ENCODE data around the gene ARPC2.
"Not testable (repeated sequence)": the region's sequence is repeated elsewhere in the genome, so short reads cannot be mapped to it uniquely, and the experiment has no call there.

ARPC2 gene

DNA sequence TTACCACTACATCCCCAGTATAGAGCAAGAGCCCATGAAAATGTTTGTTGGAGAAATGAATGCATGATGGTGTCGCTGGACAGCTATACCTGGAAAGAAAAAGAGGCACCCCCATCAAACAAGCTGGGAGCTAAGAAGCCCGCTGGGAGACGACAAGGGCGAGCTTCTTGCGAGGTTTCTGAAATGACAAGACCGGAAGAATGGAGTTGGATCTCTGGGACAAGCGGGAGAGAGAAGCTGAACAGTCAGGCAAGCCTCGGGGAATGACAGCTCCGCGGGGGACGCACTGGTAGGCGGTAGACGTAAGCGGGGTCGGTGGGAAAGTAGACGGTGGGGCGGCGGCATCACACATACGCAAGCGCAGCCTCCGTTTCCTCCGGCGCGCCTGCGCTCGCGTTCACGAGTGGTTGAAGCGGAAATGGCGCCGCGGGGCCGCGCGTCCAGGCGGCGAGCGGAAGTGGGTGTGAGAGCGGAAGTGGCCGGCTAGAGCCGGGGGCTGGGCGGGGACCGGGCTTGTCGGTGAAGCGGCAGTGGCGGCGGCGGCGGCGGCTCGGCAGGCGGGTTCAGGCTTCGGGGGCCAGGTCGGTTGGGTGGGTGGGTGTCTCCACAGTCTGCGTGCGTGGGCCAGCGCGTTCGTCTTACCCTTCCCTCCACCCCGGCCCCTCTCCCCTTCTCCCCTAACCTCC, at the start of gene ARPC2:
TSS of gene ARPC2 (plus strand) at position 516 of the 686 bp plus-strand sequence. CDS start 282 bp downstream, outside the sequence.
- CTCF ChIA-PET = interaction anchor here (0.5 to 2.5 kb wide), 4 partner anchors 28 to 91 kb away, joined by 3 to 8 read pairs (median 4); no protein-coding TSS in a partner anchor
- H3K36me3 Mint-ChIP-seq = peaks cover 41% of the 10 kb centered on the region
- H3K27ac Mint-ChIP-seq = peak within 1 kb of the TSS; percentile 90

DNA sequence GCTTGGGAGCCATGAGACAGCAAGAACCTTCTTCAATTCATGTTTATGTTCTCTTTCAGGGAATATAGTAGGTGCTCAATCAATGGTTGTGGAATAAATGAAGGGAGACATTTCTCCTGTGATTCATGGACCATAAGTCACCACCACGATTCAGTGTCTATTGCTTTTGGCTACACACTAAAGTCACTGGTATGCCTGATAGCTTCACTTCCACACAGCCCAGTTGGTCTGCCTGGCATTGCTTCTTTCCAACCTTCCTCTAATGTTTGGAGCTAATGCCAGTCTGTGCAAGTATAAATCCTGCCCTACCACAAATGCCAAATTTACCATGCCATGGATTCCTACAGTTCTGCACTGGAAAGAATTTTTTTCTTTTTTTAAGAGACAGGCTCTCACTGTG, 49.0 kb upstream of the ARPC2 start:
- DNase-seq = no peak
- Mint-ChIP-seq H3K9me3 (no peaks in the 10 kb centered on the region), H3K4me1 (peaks cover 42% of the 10 kb centered on the region), H3K4me3 (no peak overlapping the region), H3K27me3 (peaks cover 69% of the 10 kb centered on the region), H3K27ac (no peak overlapping the region), H3K36me3 (no peaks in the 10 kb centered on the region)
- CTCF ChIA-PET = interaction anchor here (0.8 to 2.4 kb wide), 10 partner anchors 8 to 107 kb away, joined by 3 to 11 read pairs (median 5); partner anchors contain the start of genes AAMP and PNKD

More for the DNA sequence above, at the start of gene ARPC2:
- DNase-seq = peak; percentile 95
- H3K4me3 Mint-ChIP-seq = peak within 1 kb of the TSS; percentile 99
- no peaks in the 10 kb centered on the region for H3K9me3 Mint-ChIP-seq
- H3K4me1 Mint-ChIP-seq = peaks cover 40% of the 10 kb centered on the region
- H3K27me3 Mint-ChIP-seq = peaks cover 10% of the 10 kb centered on the region

DNA sequence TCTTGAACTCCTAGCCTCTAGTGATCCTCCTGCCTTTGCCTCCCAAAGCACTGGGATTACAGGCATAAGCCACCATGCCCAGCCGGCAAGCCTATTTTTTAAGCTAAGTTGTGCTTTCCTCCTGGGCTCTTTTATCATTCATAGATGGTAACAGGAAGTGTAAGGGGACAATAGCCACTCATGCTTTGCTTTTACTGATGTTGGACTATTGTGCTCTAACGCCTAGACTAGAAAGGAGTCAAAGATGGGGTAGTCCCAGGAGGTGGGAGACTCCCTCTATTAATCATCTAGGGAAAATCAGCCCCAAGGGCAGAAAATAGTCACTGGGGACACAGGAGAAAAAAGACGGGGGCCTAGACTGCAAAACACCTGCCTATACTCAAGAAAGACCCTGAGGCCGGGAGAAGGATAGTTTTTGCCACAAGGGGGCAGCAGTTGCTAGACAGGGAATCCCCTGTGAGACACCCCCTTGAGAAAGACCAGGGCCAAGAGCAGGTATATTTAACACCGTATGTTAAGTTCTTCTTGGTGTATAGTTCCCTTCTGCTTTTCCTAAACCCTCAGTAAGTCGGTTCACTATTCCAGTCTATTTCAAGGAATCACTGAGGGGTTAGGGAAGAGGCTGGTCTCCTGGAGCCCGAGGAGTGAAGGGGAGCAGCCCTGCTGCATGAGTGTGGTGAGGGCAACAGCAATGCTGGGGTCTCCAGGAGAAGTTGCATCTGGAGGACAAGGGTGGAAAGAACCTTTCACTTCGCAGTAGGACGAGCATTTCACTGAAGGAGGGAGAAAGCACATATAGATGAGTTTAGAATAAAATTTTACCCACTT, 48.1 kb upstream of the ARPC2 start:
- CTCF ChIA-PET = interaction anchor here (0.8 to 2.4 kb wide), 12 partner anchors 9 to 106 kb away, joined by 3 to 11 read pairs (median 4); partner anchors contain the start of genes AAMP and PNKD

DNA sequence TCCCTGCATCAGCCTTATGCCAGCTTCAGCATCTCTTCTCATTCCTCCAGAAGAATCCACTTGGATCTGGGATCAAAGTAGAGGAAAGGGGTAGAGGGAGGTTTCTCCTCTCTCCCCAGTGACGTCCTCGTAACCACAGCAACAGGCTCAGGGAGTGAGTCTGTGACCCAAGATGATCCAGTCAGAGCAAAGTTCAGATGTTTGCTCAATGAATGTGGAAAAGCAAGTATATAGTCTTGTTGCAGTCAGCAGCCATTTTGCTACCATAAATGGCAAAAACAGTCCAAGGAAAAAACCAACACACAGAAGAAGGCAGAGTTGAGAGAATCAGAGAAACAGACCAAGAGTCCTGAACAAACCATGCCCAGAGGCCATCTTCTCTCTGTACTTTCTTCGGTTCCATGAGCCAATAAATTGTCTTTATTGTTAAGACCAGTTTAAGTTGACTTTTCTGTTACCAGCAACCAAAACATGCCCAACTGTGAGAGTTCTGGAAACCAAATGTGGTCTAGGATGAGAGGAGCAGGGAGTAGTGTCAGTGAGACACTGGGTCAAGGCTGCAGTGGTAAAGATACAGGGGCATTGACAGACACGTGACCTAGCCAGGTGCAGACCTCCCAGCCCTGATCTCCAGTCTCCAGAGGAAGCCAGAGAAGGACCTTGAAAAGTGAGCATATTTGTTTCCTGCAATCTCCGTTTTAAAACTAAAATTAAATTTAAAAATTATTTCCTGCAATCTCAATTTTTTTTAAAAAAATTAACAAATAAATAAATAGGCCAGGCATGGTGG, 47.0 kb upstream of the ARPC2 start:
- CTCF ChIA-PET = interaction anchor here (0.8 to 1.6 kb wide), 5 partner anchors 11 to 102 kb away, joined by 3 to 5 read pairs (median 3); no protein-coding TSS in a partner anchor
- DNase-seq = no peak
- Mint-ChIP-seq H3K4me1 (peaks cover 42% of the 10 kb centered on the region), H3K4me3 (no peak overlapping the region), H3K27me3 (peaks cover 53% of the 10 kb centered on the region), H3K9me3 (no peaks in the 10 kb centered on the region), H3K27ac (no peak overlapping the region), H3K36me3 (no peaks in the 10 kb centered on the region)

More for the DNA sequence above, 48.1 kb upstream of the ARPC2 start:
- Mint-ChIP-seq H3K36me3 (no peaks in the 10 kb centered on the region), H3K4me1 (peaks cover 42% of the 10 kb centered on the region), H3K27me3 (peaks cover 64% of the 10 kb centered on the region), H3K4me3 (no peak overlapping the region), H3K27ac (no peak overlapping the region), H3K9me3 (no peaks in the 10 kb centered on the region)
- DNase-seq = peak; percentile 73

DNA sequence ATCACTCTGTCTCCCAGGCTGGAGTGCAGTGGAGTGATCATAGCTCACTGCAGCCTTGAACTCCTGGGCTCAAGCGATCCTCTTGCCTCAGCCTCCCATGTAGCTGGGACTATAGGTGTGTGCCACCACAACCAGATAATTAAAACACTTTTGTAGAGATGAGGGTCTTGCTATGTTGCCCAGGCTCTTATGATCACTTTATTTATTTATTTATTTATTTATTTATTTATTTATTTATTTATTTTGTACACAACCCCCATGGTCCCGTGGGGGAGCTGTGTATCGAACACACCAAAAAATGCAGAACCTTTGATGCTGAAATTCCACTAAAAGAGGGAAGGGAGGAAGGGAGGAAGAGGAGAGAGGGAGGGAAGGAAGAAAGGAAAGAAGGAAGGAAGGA, 45.2 kb upstream of the ARPC2 start:
- peaks cover 43% of the 10 kb centered on the region for H3K27me3 Mint-ChIP-seq
- CTCF ChIA-PET = interaction anchor here (0.6 to 1.6 kb wide), 2 partner anchors 10 to 82 kb away, joined by 3 to 4 read pairs; no protein-coding TSS in a partner anchor
- not testable (repeated sequence) for H3K36me3 Mint-ChIP-seq, DNase-seq, H3K9me3 Mint-ChIP-seq, H3K27ac Mint-ChIP-seq, H3K4me3 Mint-ChIP-seq
- peaks cover 30% of the 10 kb centered on the region for H3K4me1 Mint-ChIP-seq

DNA sequence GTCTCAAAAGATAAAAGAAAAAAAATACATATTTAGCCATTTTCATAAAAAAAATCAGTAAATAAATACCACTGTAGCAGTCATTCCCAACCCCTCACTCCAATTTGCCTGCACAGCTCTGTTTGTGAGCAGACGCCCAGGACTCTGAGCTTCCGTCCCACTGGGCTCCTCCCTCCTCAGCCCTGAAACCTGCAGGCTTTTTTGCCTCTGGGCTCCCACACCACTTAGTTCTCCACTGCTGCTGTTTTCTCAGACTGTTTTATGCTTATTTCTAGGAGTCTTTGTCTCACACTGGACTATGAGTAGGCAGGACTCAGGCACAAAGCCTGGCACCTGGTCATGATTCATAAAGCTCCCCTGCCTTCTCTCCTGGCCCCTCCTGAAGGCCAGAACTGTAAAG, 44.1 kb upstream of the ARPC2 start:
- Mint-ChIP-seq H3K4me3 (no peak overlapping the region), H3K4me1 (peaks cover 19% of the 10 kb centered on the region), H3K9me3 (no peaks in the 10 kb centered on the region), H3K27ac (no peak overlapping the region), H3K27me3 (peaks cover 40% of the 10 kb centered on the region), H3K36me3 (no peaks in the 10 kb centered on the region)
- CTCF ChIA-PET = no interaction called here
- no peak for DNase-seq

DNA sequence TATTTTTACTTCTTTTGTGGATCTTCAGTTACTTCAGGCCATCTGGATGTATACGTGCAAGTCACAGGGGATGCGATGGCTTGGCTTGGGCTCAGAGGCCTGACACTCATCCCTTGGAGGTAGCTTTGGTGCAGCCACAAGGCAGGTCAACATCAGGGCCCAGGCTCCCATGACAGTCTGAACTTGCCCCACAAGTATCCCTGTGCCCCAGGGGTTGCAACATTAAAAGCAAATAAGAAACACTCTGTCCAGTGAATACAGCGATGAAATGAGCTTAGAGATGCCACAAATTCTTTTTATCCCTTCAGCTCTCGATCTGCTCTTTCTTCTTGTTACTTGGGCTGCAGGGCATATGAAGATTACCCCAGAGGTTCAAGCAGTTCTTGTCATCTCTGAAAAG, 37.2 kb upstream of the ARPC2 start:
- Mint-ChIP-seq H3K9me3 (no peaks in the 10 kb centered on the region), H3K36me3 (no peaks in the 10 kb centered on the region), H3K27me3 (peaks cover 44% of the 10 kb centered on the region), H3K27ac (no peak overlapping the region), H3K4me1 (no peaks in the 10 kb centered on the region), H3K4me3 (no peak overlapping the region)
- no peak for DNase-seq
- CTCF ChIA-PET = interaction anchor here (0.7 kb wide), 1 partner anchor 79 kb away, joined by 3 read pairs; no protein-coding TSS in a partner anchor

DNA sequence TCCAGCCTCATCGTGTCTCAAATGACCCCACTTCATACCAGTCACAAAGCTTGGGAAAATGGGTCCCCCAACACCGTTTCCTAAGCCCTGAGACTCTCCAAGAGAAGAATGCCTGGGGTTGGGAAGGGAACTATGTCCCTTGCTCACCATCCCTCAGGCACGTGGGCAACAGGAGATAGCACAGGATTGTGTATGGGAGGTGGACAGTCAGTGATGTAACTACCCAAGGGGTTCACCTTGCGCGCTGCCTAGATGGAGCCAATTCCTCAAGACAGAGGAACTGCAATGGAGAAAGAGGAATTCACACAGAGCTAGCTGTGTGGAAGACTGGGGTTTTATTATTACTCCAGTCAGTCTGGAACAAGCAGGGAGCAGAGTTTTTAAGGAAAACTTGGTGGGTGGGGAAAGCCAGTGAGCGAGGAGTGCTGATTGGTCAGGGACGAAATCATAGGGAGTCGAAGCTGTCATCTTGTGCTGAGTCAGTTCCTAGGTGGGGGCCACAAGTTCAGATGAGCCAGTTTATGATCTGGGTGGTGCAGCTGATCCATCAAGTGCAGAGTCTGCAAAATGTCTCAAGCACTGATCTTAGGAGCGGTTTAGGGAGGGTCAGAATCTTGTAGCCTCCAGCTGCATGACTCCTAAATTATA, 36.4 kb upstream of the ARPC2 start:
- no peaks in the 10 kb centered on the region for H3K36me3 Mint-ChIP-seq
- no peak for DNase-seq
- peaks cover 50% of the 10 kb centered on the region for H3K27me3 Mint-ChIP-seq
- no peaks in the 10 kb centered on the region for H3K4me1 Mint-ChIP-seq
- no peak overlapping the region for H3K4me3 Mint-ChIP-seq
- no peaks in the 10 kb centered on the region for H3K9me3 Mint-ChIP-seq
- CTCF ChIA-PET = interaction anchor here (0.6 to 1.6 kb wide), 5 partner anchors 10 to 107 kb away, joined by 3 to 8 read pairs (median 3); partner anchors contain the start of gene CXCR1
- no peak overlapping the region for H3K27ac Mint-ChIP-seq

DNA sequence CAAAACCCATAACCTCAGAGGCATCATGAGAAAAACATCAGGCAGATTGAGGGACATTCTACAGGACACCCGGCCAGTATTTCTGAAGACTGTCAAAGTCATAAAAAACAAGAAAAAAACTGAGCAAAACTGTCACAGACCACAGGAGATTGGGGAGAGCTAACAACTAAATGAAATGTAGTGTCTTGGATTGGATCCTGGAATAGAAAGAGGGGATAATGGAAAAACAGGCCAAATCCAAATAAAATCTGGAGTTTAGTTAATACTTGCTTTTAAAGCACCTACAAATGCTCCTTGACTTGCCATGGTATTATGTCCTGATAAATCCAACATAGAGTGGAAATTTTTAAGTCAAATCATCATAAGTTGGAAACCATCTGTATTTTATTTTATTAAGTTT, 32.7 kb upstream of the ARPC2 start:
- Mint-ChIP-seq H3K27me3 (peaks cover 40% of the 10 kb centered on the region), H3K9me3 (no peaks in the 10 kb centered on the region), H3K4me1 (peaks cover 10% of the 10 kb centered on the region), H3K36me3 (no peaks in the 10 kb centered on the region), H3K4me3 (no peak overlapping the region), H3K27ac (no peak overlapping the region)
- no peak for DNase-seq
- CTCF ChIA-PET = interaction anchor here (0.7 to 4.2 kb wide), 5 partner anchors 73 to 103 kb away, joined by 3 to 52 read pairs (median 5); partner anchors contain the start of genes AAMP and PNKD

DNA sequence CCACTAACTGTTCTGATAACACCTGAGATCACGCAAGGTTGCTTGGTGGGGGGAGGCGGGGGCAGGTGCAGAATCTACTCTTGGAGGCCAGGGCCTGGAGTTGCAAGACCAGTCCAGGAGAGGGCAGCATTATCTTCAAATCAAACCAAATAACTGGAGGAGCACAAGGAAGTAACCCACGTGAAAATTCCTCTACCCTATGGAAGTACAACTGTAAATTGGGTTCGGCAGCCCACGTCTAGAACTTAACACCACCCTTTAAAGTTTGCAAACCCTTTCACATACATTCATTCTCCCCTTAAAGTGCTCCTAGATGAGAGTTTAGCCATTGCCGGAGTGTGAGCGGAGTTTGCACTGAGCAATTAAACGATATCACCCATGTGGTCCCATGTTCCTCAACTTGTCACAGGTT, 30.6 kb upstream of the ARPC2 start:
- CTCF ChIA-PET = interaction anchor here (0.6 to 4.2 kb wide), 9 partner anchors 9 to 116 kb away, joined by 3 to 52 read pairs (median 5); partner anchors contain the start of genes AAMP, CXCR1 and PNKD
- H3K36me3 Mint-ChIP-seq = no peaks in the 10 kb centered on the region
- no peak overlapping the region for H3K27ac Mint-ChIP-seq
- H3K27me3 Mint-ChIP-seq = peaks cover 33% of the 10 kb centered on the region
- H3K4me1 Mint-ChIP-seq = peaks cover 10% of the 10 kb centered on the region
- DNase-seq = peak; percentile 81
- H3K9me3 Mint-ChIP-seq = no peaks in the 10 kb centered on the region
- H3K4me3 Mint-ChIP-seq = no peak overlapping the region

DNA sequence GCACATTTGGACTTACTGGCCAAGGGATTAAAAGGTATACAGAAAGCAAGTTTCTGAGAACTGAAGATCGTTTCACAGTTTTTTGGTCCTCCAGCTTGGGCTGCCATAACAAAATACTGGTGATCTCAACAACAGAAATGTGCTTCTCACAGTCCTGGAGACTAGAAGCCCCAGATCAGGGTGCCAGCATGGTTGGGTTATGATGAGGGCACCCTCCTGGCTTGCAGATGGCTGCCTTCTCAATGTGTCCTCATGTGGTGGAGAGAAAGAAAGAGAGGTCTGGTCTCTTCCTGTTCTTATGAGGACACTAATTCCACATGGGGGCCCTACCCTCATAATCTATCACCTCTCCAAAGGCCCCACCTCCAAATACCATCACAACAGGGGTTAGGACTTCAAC, 30.1 kb upstream of the ARPC2 start:
- CTCF ChIA-PET = interaction anchor here (0.7 to 4.2 kb wide), 9 partner anchors 29 to 115 kb away, joined by 3 to 52 read pairs (median 5); partner anchors contain the start of genes AAMP and PNKD
- Mint-ChIP-seq H3K9me3 (no peaks in the 10 kb centered on the region), H3K36me3 (no peaks in the 10 kb centered on the region), H3K4me1 (peaks cover 10% of the 10 kb centered on the region), H3K27ac (no peak overlapping the region), H3K4me3 (no peak overlapping the region), H3K27me3 (peaks cover 28% of the 10 kb centered on the region)
- no peak for DNase-seq

DNA sequence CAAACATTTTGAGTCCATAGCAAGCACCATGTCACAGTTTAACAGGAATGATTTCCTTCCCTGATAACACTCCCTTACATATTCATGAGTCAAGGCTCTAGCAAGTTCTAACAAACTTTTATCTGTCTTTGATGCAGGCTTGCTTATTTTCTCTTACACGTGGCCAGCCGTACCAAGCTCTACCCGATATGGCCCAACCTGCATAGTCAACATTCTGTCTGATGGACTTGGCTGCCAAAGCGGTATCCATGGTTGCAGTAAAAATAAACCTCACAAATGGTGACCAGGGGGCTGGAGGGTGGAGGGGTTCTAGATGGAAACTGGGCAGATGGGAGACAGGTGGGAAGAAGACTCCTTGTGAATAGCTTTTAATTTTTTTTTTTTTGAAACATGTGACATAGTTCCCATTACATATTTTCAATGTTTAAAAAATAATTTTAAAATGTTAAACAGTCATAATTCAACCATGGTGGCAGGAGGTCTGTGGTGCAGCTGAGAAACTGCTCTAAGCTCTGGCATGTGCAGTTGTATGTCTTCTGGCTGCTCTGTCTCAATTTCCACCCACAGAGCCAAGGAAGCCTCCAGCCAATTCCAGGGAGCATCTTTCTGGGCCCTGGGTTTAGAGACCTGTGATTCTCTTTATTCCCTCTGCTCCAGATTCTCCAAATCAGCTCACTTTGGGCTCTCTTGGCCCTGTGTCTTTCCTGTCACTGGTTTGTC, 29.5 kb upstream of the ARPC2 start:
- H3K4me3 Mint-ChIP-seq = no peak overlapping the region
- H3K27ac Mint-ChIP-seq = no peak overlapping the region
- H3K27me3 Mint-ChIP-seq = peaks cover 29% of the 10 kb centered on the region
- CTCF ChIA-PET = interaction anchor here (0.7 to 4.2 kb wide), 8 partner anchors 28 to 114 kb away, joined by 3 to 52 read pairs (median 4); partner anchors contain the start of genes AAMP and PNKD
- peaks cover 10% of the 10 kb centered on the region for H3K4me1 Mint-ChIP-seq
- no peak for DNase-seq
- H3K9me3 Mint-ChIP-seq = no peaks in the 10 kb centered on the region
- H3K36me3 Mint-ChIP-seq = no peaks in the 10 kb centered on the region
